Hematopoietic multipotent progenitor cell treated with erythropoietin and hydrocortisone succinate and interleukin-3 and kit ligand, for 6 days (in vitro differentiated cells): ENCODE data around the gene GIT1.

ENCODE experiments used
- DNase-seq: peaks from one replicate; pipeline ENCODE4 v3.0.0-alpha.2; 2015

The GIT1 gene

DNA sequence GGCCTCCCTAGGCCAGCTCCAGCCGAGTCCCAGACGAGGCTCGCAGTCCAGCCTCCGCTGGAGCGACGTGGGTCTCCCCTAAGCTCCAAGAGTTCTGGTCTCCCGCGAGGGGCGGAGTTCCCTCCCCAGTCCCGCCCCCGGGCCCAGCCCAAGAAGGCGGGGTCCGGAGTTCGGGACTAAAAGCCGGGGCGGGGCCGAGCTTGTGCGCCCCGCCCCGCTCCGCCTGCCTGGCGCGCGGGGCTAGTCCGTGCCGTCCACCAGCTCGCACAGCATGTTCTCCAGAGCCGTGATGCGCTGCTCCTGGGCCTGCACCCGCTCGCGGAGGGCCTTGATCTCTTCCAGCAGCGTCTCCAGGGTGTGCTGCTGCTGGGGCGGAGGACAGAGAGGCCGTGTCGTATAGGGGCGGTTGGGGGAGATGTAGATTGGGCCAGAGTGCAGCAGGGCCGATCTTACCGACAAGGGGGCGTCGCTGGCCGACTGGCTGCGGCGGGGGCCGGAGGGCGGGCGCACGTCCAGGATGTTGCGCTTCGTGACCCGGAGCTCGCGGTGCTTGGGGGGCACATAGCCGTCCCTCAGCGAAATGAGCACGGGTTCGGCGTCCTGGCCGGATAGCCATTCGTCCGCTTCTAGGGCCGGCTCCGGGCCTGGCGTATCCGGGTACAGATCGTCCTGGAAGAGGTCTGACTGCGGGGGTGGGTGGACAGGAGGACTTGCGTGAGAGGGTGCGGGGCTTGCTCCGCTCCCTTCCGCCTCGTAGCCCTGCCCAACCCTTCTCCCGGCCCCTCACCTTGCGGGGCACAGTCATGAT is 26.2 kb upstream of the GIT1 start:
- peak; percentile 93 for DNase-seq

DNA sequence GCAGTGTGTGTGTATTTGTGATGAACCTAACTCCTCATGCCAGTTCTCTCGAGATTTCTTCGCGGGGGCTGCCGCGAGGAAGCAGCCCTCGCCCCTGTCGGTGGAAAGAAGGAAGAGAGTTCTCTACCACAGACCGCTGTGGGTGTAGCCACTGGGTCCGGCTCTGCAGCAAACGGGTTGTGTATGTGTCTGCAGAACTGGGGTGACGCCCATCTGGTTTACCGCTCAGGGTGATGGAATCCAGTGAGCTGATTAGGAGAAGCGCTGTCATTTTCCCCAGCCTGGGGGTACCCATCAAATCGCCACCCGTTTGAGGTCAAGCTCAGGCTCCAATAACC is 25.6 kb upstream of the GIT1 start:
- peak; percentile 91 for DNase-seq

DNA sequence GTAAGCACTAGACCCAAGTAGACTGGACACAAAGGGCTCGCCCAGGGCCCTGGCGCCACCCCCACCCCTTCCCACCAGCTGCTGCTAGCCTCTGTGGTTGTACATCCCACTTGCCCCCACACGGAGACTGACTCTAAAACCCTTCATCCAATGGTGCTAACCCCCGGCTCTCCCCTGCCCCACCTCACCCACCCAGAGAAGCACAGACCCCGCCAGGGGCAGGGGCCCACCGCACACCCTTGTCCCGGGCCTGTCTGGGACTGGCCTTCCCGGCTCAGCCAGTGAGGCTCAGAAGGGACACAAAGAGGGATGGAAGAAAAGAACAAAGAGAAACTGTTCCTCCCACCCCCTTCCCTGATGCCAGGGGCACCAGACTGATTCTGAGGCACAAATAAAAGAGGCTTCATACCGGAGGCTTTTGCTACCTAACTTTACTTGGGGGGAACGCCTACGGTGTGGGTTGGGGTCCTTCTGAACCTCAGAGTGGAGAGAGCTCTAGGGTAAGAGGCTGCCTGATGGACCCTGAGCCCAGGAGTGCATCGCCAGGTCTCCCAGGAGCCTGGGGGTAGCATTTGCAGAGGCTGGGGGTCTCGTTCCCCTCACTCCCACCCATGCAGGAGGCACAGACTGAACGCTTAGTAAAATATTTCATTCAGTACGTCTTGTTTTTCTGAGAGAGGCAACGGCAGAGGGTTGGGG is 25.1 kb upstream of the GIT1 start:
- DNase-seq: no peak

DNA sequence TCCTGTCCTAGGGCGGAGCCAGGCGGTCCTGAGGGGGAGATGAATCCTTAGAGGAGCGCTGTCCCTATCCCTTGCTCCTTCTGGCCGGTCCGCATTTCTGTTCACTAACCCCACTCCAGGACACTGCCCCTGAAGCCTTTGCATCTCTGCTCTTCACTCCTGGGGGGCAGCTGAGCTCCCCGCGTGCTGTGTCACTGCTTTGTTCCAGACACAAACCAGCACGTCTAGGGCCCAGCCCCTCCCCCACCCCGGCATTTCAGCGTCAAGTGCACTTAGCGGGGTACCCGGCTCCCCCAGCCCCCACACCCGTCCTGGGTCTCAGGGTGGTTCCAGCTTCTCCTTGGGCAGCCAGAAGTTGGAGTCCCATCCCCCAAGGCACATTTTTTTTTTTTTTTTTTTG is 24.4 kb upstream of the GIT1 start:
- no peak for DNase-seq

DNA sequence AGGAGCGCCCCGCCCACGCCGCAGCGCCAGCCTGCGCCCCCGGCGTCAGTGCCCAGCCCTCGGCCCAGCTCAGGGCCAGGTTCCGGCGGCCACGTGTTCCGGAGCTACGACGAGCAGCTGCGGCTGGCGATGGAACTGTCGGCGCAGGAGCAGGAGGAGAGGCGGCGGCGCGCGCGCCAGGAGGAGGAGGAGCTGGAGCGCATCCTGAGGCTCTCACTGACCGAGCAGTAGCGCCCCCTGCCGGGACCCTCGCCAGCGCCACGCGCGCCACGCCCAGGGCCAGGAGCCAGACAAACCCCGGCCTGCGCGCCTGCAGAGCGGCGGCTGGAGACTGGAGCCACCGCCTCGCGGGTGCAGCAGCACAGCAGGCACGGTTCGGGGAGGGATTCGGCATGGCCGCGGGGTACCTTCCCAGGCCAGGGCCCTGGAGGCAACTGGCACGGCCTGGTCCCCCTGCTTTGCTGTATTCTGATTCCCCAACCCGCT is 23.9 kb upstream of the GIT1 start:
- peak; percentile 94 for DNase-seq

DNA sequence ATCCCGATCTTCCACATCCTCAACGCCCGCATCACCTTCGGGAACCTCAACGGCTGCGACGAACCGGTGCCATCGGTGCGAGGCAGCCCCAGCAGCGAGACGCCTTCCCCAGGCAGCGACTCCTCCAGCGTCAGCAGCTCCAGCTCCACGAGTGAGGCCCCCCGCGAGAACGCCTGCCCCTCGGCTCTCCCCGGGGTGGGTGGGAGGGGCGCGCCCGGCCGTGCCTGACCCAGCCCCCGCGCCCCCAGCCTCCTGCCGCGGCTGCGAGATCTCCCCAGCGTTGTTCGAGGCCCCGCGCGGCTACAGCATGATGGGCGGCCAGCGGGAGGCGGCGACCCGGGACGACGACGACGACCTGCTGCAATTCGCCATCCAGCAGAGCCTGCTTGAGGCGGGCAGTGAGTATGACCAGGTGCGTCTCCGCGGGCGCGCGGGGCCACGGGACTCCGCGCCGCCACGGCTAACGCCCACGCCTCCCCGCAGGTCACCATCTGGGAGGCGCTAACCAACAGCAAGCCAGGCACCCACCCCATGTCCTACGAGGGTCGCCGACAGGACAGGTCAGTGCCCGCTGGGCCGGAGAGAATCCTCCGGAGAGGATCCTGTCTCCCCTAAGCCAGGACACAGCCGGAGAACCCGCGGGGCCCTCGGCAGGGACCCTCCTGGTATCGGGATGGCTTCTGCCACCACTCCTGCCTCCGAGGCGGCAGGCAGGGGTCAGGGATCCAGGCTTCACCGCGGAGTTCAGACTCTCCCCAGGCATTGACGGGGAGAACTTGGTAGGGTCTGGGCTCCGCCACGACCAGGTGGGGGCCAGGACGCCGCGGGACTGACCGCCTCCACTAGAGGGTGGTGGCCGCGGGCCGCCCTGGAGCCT is 23.2 kb upstream of the GIT1 start:
- DNase-seq: no peak

DNA sequence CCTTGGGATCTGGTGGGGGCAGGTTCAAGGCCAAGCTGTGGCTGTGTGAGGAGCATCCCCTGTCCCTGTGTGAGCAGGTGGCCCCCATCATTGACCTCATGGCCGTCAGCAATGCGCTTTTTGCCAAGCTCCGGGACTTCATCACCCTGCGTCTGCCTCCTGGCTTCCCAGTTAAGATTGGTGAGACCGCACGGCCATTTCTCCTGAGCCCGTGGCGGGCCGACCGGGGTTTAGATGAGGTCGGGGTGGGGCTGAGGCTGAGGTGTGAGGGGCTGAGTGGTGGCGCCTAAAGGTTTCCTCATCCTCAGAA is 22.6 kb upstream of the GIT1 start:
- DNase-seq: no peak

DNA sequence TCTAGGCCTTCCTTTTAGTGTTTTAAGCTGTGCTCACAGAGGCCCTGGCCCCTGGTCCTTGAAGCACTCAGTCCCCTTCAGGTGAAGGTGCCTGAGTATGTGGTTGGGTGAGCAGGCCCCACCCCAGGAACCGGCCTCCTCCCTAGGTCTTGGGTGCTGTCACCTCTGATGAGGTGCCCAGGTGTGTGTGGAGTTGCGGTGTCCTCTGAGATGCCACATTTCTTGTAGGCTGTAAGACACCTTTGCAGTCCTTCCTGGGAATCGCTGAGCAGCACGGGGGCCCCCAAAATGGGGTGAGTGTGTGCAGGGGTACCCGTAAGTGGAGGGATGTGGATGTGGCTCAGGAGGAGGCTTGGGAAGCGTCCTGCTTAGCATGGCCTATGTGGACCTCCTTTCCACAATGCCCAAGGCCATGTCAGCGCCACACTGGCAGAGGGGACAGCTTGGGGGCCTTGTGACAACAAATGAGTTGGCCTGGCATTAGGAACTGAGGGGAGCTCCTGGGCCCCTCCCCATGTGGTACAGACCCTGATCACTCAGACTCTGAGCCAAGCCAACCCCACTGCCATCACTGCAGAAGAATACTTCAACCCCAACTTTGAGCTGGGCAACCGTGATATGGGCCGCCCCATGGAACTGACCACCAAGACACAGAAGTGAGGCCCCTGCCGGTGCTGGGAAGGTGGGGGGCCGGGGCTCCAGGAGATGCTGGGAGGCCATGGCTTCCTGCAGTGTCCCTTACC is 22.1 kb upstream of the GIT1 start:
- no peak for DNase-seq

DNA sequence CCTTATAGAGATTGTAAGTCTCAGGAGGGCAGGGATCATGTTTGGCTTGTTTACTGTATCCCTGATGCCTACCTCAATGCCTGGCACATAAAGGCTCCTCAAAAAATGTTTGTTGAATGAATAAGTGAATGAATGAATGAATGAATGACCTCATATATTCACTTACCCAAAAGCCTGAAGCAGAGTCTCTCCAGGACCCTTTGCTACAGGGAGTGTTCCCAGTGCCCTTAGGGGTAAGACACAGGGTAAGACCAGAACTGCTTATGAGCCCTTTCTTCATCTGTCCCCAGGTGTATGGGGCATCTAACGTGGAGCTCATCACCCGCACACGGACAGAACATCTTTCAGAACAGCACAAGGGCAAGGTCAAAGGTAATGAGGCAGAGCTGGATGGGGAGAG is 20.9 kb upstream of the GIT1 start:
- DNase-seq: no peak

DNA sequence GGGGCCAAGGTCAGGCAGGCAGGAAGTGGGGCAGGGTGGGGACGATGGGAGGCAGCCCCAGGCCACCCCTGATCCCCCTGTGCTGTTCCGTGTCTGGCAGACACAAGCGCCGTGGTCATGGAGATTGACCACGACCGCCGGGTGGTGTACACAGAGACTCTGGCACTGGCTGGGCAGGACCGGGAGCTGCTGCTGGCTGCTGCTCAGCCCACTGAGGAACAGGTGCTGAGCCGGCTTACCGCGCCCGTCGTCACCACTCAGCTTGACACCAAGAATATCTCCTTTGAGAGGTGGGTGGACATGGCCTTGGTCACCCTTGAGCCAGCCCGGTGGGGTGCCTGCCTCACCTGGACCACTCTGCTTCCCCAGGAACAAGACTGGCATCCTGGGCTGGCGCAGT is 19.5 kb upstream of the GIT1 start:
- DNase-seq: no peak

DNA sequence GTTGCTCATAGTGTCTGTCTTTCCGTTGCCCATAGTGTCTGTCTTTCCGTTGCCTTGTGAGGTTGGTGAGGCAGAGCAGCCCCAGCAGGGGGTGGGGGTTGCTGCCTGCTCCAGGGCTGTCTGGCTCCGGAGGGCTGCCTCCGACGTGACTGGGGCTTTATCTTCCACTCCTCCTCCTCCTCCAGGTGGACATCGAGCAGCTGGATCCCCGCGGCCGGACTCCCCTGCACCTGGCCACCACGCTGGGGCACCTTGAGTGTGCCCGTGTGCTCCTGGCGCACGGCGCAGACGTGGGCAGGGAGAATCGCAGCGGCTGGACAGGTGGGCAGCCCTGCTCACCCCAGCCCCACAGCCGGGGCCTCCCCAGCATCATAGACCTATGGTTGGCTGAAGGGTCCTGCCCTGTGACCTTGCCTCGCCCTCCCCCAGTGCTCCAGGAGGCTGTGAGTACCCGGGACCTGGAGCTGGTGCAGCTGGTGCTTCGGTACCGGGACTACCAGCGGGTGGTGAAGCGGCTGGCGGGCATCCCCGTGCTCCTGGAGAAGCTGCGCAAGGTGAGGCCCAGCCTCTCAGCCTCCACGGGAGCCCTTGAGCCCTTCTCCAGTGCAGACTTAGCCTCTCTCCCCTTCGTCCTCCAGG is 18.2 kb upstream of the GIT1 start:
- no peak for DNase-seq

DNA sequence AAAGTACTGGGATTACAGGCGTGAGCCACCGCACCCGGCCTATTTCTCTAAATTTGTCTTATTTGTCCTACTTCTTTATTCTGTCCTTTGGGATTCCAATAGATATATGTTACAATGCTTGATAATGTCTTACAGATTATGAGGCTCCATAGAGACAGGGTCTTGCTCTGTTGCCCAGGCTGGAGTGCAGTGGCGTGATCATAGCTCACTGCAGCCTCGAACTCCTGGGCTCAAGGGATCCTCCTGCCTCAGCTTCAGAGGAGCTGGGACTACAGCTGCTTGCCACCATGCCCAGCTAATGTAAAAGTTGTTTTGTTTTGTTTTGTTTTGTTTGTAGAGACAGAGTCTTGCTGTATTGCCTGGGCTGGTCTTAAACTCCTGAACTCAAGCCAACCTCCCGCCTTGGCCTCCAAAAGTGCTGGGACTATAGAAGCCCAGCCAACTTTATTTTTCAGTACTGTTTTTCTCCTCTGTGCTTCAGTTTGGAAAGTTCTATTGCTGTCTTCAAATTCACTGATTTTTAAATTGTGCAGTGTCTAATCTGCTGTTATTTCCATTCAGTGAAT is 13.7 kb upstream of the GIT1 start:
- no peak for DNase-seq

DNA sequence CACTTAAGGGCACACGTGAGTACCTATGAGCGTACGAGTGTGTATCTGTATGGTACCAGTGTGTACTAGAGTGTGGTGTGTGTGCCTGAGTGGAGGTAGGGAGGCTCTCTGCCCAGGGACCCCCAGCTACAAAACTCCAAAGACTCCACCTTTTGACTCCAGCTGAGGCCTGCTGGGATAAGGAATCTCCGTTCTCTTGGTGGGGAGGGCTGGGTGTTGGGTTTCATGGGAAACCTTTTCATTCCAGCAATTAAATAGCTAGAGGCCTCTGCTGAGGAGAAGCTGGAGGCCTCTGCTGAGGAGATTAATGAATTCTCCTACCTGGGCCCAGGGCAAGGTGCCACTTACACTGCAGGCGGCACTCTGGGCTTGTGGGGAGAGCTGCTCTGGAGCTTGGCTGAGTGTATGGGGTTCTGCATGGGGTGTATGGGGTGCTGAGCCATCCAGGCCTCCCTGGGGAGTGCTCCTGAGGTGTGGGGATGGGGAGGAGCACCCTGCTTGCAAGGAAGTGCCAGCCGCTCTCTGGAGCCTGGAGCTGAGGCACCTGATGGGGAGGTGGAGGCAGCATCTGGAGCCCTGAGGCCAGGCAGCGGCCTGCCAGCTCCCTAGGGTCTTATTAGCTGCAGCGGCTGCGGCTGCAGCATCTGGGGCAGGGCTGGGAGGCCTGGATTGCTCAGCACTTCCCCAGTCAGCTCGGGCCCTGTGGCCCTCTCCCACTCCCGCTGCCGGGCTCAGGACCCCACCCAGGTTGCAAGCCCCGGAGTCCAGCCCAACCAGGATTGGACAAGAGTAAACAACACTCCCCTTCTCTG is 8.1 kb upstream of the GIT1 start:
- DNase-seq: no peak

DNA sequence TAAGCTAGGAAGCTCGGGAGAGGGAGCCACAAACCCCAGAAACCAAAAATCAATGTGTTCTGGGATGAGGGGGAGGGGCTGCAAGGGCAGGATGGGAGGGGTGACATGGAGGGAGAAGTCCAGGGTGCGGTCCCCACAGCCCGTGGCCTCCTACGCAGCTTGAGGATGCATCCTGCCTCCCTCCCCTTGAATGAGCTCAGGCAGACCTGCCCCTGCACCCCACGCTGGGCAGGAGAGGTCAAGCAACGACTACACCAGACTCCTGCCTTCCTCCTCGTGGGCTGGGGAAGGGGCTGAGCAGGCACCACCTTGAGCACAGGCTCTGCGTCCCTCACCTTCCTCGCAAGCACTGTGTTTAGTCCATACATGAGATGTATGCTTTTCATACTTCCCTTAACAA is 7.4 kb upstream of the GIT1 start:
- no peak for DNase-seq

DNA sequence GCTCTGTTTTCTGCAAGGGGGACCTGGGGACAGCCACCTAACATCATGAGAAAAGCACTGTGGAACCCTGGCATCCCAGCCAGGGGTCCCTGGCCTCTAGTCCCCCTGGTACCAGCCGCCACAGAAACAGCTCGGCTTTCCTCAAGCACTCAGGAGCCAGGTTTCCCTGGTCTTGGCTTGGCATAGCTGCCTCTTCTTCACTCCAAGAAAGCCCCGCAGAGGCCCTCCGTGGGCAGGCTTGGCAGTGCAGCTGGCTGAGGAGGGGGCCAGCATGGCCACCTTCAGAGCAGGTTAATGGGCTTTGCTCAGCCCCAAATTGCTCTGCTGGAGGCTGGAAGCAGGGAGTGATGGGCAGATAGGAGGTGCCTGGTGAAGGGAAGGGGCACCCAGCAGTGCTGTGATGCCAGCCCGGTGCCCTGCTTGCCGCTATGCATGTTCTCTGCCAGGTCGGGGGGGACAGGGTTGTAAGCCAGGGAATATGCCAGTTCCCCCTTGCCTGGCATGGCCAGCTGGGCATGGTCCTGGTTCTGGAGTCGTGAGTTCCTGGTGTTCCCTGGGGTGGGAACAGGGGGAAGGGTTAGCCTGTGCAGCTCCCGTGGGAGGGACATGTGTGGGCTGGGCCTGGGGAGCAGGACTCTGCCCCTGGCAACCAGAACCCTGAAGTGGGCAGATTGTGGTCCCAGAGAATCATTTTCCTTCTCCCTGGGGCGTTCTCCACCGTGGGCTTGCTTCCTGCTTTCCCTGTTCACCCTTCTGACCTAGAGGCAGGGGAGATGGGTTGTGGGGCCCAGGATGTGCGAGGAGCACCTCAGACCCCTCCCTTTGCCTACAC is 6.7 kb upstream of the GIT1 start:
- DNase-seq: no peak

DNA sequence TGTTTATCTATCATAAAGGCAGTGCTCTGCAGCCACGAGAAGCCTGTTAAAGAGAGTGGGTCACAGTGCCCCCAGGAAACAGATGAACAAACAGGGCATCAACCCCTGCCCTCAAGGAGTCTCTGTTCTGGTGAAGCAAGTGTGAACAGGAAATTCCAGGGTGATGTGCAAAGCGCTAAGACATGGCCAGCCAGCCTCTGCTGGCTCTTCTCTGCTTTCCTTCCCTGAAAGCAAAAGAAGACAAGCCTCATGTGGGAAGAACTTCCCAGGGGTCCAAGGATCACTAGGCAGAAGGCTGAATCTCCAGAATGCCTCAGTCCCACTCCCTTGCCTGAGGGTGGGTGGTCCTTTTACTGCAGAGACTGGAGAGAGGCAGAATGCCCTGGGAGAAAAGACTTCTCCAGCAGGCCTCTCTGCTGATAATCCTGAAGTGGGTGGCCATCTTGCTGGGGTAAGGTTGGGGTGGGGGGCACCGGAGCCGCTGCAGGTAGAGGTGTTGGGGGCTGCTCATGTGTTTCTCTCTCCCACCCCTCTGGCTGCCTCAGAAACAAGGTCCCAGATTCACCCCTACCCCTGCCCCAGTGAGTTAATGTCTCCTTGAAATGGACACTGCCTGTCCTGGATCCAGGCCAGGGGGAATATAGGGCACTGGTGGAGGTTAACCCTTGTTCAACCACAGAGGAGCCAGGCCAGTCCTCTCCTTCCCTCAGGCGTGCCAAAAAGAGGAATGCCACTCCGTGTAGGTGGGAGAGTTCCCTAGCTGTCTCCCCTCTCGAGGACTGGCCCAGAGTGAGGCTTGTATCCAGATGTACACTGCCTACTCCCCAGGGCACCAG is 5.9 kb upstream of the GIT1 start:
- no peak for DNase-seq

DNA sequence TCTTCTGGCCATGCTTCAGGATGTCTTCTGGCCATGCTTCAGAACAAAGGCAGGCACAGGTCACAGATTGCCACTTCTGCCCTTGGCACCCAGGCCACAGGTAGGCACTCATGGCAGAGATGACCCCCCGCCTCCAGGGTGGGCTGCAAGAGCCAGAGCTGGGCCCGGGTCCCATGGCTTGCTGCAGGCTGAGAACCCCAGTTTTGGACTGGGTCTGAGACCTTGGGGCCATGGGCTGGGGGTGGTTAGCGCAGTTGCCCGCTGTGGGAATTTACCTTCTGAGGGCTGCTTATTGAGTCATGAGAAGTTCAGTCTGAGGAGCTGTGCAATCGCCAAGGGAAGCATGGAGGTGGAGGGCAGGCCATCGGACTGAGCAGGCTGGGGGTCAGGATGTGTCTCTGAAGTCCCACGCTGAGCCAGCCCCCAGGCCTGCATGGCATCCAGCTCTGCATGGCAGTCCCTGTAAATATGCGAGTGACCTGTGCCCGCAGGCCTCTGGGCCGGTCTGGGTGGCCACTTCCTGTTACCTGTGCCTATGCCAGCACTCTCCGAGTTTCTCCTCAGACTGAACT is 5.2 kb upstream of the GIT1 start:
- DNase-seq: no peak

DNA sequence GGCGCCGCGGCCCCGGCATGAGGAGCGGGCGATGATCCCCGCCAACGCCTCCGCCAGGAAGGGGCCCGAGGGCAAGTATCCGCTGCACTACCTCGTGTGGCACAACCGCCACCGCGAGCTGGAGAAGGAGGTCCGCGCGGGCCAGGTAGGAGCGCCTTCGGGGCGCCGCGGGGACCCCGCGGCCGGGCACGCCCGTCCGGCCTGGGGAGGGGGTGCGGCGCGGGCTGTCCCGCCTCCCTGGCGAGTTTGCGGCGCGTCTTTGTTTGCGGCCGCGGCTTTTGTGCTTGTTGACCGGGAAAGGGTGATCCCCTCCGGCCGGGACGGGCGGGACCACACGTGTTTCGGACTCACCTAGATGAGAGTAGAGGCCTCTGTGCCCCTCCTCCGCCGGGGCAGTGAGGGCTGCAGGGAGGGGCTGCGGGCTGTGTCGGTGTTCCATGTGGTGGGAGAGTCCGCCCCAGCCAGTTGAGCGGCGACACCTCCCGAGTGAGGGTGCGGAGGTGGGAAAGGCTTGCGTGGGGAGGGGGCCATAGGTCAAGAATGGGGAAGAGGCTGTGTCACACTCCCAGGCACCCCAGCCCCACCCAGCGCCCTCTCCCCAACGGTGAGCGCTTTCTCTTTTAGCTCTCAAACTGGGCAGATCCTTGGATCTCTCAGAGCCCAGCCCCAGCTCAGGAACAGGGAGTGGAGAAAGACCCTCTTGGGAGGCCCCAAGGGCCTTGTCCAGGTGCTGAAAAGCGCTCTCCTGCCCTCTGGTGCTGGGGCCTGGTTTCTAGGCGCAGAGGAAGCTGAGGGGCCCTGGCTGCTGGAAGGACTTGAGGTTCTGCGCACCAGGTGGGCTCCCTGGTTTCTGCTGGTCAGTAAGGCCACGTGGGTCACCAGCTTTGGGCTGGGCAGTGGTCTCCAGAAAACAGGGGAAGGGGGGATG is 4.4 kb upstream of the GIT1 start:
- DNase-seq: peak; percentile 66
